Gastrocnemius medialis (tissue), 4 donors: ENCODE measurements around the gene BANF2. TPM values are rescaled to one million over a fixed set of nuclear protein-coding genes. Genes with fewer than 3 reads are reported as not detected.
A peak's percentile ranks its signal among the peaks of the same experiment; 100 is the strongest.

ENCODE experiments used
- ATAC-seq, 2 donors: fragments of 150-250 bp; one replicate each; pipeline ENCODE4 v1.9.1; 2016
- DNase-seq, 2 donors: peaks; one replicate each; pipeline ENCODE4 v3.0.0-alpha.2; 2019
- H3K27ac ChIP-seq, 4 donors: fragments of 200-600 bp; sonication (generic); 1 replicate in 1 of 4; 2 replicates in 3 of 4; pipeline ENCODE4 v1.5.1; 2016 to 2018; ENCODE audit warnings: mild to moderate bottlenecking in 2 of 4, moderate library complexity in 1 of 4
- H3K27me3 ChIP-seq, 3 donors: fragments of 200-600 bp; sonication (generic) in 2 of 3; 1 replicate in 1 of 3; 2 replicates in 2 of 3; pipeline versions ENCODE4 v1.5.1 to v1.6.0; 2016 to 2019; ENCODE audit warnings: mild to moderate bottlenecking in 1 of 3, moderate library complexity in 1 of 3
- H3K36me3 ChIP-seq, 2 donors: fragments of 200-600 bp; sonication (generic) in 1 of 2; one replicate each; pipeline ENCODE4 v1.5.1; 2017 to 2018
- H3K4me1 ChIP-seq, 2 donors: fragments of 200-600 bp; sonication (generic) in 1 of 2; one replicate each; pipeline ENCODE4 v1.5.1; 2016 to 2017; ENCODE audit warnings: mild to moderate bottlenecking in 2 of 2
- H3K4me3 ChIP-seq, 4 donors: fragments of 200-600 bp; sonication (generic) in 3 of 4; 1 replicate in 1 of 4; 2 replicates in 3 of 4; pipeline ENCODE4 v1.5.1; 2016 to 2019; ENCODE audit warnings: mild to moderate bottlenecking in 2 of 4
- H3K9me3 ChIP-seq, 3 donors: fragments of 200-600 bp; sonication (generic) in 2 of 3; 1 replicate in 1 of 3; 2 replicates in 2 of 3; pipeline ENCODE4 v1.5.1; 2016 to 2019
- POLR2A ChIP-seq, 2 donors: fragments of 450-650 bp; IDR thresholded peaks; one replicate each; pipeline ENCODE4 v1.6.1; 2017; ENCODE audit warnings: antibody characterized with exemption in 2 of 2, mild to moderate bottlenecking in 2 of 2, moderate library complexity in 2 of 2
- in situ Hi-C, 4 donors: fragments of 200-750 bp; cut with MboI; loops; one replicate each; pipeline versions ENCODE4 v1.15.0 to v1.8.0; 2017; ENCODE audit warnings: low sequenced_read_pairs in 4 of 4
- intact Hi-C: fragments of 100-400 bp; cut with DNase I; formaldehyde crosslinking; loops from one replicate; pipeline ENCODE4 v1.15.1; 2023; ENCODE audit warnings: low total_unique reads
- total RNA-seq, 4 donors: library from RNA; depleted of rRNA; stranded (reverse); fragments of >200 nt; gene quantifications; one replicate each; pipeline versions ENCODE4 v1.1.0 to v1.2.3, GENCODE V29; 2016
- TF ChIP-seq, protein P1 (sequence below), 5 experiments: fragments of 450-650 bp in 3 of 5; fragments of 200-600 bp in 2 of 5; sonication (generic) in 2 of 5; IDR thresholded peaks in 4 of 5; conservative IDR thresholded peaks in 1 of 5; 1 replicate in 4 of 5; 2 replicates in 1 of 5; pipeline ENCODE4 v1.5.1; 2016 to 2019; ENCODE audit warnings: antibody characterized with exemption in 5 of 5, mild to moderate bottlenecking in 3 of 5, moderate library complexity in 3 of 5

The BANF2 gene
- total RNA-seq, 4 donors from 2014 or later: not detected

DNA sequence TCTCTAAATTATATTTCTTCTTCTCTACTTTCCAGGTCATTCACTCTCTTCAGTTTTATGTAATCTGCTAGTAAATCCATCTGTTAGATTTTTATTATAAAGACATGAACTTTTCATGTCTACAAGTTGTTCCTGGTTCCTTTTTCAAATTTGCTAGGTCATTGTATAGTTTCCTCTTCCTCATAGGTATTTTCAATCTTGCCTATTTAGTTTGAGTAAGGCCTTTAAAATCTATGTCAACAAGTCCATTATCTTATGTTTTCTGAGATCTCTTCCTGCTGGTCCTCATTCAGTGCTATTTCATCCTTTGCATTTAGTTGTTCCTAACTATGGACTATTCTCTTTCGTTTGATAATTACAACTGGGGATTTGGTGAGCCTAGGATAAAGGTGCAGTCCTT is 28.8 kb upstream of the BANF2 start:
- H3K27ac ChIP-seq: no peak overlapping the region
- in situ Hi-C loops (loop anchor here in 2 of 4 donors (10.0 to 25.0 kb wide), 2 partner anchors 91 to 224 kb away; no protein-coding TSS in a partner anchor), intact Hi-C loops (no loop called here)
- TF ChIP-seq, protein P1, sequence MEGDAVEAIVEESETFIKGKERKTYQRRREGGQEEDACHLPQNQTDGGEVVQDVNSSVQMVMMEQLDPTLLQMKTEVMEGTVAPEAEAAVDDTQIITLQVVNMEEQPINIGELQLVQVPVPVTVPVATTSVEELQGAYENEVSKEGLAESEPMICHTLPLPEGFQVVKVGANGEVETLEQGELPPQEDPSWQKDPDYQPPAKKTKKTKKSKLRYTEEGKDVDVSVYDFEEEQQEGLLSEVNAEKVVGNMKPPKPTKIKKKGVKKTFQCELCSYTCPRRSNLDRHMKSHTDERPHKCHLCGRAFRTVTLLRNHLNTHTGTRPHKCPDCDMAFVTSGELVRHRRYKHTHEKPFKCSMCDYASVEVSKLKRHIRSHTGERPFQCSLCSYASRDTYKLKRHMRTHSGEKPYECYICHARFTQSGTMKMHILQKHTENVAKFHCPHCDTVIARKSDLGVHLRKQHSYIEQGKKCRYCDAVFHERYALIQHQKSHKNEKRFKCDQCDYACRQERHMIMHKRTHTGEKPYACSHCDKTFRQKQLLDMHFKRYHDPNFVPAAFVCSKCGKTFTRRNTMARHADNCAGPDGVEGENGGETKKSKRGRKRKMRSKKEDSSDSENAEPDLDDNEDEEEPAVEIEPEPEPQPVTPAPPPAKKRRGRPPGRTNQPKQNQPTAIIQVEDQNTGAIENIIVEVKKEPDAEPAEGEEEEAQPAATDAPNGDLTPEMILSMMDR (IDR thresholded peaks at IDR 0.05 in 4 of 5, conservative IDR thresholded peaks at IDR 0.05 in 1 of 5): no peak
- TF ChIP-seq POLR2A (IDR thresholded peaks at IDR 0.05): no peak
- no peaks in the 10 kb centered on the region for H3K27me3 ChIP-seq
- ATAC-seq: no peak
- H3K9me3 ChIP-seq: no peaks in the 10 kb centered on the region
- DNase-seq: no peak
- H3K4me1 ChIP-seq: peaks cover 8 to 15% of the 10 kb centered on the region in 2 donors
- H3K36me3 ChIP-seq: no peaks in the 10 kb centered on the region
- H3K4me3 ChIP-seq: no peak overlapping the region

DNA sequence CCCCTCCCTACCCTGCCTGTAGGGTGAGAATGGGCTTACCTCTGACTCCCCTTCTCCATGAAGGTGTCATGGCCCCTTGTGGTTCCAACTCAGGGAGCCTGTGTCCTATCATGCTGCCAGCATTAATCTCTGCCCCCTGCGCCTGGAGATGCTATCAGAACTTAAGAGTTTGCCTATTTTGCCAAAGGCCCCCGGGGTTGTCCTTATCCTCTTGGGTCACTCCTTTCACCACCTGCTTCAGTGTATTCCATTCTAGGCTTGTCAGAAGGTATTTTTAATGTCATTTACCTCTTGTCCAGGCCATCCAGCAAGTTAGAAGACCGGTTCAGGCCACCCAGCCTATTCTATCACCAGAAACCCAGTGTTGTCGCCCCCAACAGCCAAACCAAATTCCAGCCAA is 28.2 kb upstream of the BANF2 start:
- no peak overlapping the region for H3K4me3 ChIP-seq
- no peaks in the 10 kb centered on the region for H3K9me3 ChIP-seq
- in situ Hi-C loops (loop anchor here in 2 of 4 donors (10.0 to 25.0 kb wide), 2 partner anchors 91 to 223 kb away; no protein-coding TSS in a partner anchor), intact Hi-C loops (no loop called here)
- ATAC-seq: no peak
- H3K27ac ChIP-seq: no peak overlapping the region
- TF ChIP-seq, protein P1 (IDR thresholded peaks at IDR 0.05 in 4 of 5, conservative IDR thresholded peaks at IDR 0.05 in 1 of 5): no peak
- TF ChIP-seq POLR2A (IDR thresholded peaks at IDR 0.05): no peak
- H3K4me1 ChIP-seq: peaks cover 8 to 15% of the 10 kb centered on the region in 2 donors
- H3K27me3 ChIP-seq: no peaks in the 10 kb centered on the region
- no peak for DNase-seq
- no peaks in the 10 kb centered on the region for H3K36me3 ChIP-seq

DNA sequence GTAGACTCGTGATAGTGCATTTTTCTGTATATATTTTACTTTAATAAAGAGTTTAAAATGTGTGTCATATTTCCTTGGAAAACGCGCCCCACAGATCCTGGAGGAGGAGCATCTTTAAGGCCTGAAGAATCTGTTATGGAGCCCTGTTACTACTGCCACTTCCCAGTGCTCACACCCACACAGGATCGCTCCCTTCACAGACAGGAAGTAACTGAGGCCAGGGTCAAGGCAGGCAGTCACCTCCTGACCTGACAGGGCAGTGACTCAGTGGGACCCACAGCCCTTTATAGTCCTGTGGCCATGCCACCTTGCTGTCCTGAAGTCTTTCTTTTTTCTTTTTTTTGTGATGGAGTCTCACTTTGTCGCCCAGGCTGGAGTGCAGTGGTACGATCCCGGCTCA is 26.7 kb upstream of the BANF2 start:
- Histone ChIP-seq H3K9me3 (no peaks in the 10 kb centered on the region), H3K4me1 (peaks cover 13 to 15% of the 10 kb centered on the region in 2 donors), H3K27me3 (no peaks in the 10 kb centered on the region), H3K36me3 (no peaks in the 10 kb centered on the region), H3K27ac (no peak overlapping the region), H3K4me3 (no peak overlapping the region)
- ATAC-seq: no peak
- TF ChIP-seq, protein P1 (IDR thresholded peaks at IDR 0.05 in 4 of 5, conservative IDR thresholded peaks at IDR 0.05 in 1 of 5): no peak
- no peak for TF ChIP-seq POLR2A (IDR thresholded peaks at IDR 0.05)
- no peak for DNase-seq
- intact Hi-C loops: no loop called here
- in situ Hi-C loops: loop anchor here in 2 of 4 donors (10.0 to 25.0 kb wide), 2 partner anchors 89 to 222 kb away; no protein-coding TSS in a partner anchor

DNA sequence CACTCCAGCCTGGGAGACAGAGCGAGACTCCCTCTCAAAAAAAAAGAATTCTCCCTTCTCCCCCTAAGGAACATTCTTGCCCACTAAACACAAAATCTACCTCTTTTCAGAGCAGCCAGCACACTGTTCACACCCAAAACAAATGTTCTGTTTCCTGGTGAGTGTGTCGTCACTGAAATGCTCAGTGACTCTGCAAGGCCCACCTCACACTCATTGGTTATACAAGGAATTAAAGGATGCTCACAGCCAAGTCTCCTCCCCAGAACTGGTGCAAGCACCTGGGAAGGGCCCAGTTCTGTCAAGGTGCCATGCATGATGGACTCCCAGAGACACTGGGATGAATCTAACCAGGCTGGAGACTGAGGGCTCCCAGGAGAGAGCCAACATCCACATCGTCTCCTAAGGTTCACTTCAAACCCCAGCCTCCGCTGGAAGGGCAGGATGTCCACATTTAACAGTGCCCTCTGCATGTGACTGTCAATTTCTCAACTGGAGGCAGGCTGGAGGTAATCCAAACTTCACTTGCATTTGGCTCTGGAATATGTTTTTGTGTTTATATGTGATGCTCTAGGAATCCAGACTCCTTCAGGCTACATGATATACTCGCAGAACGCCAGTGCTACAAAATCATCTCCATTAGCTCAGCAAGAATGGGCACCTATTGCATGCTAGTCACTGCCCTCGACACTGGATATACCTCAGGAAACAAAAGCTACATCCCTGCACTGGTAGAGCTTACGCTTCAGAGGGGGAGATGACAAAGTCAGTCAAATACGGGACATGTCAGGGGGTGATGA is 24.8 kb upstream of the BANF2 start:
- intact Hi-C loops: no loop called here
- no peak for TF ChIP-seq POLR2A (IDR thresholded peaks at IDR 0.05)
- TF ChIP-seq, protein P1 (IDR thresholded peaks at IDR 0.05 in 4 of 5, conservative IDR thresholded peaks at IDR 0.05 in 1 of 5): no peak
- H3K4me3 ChIP-seq: no peak overlapping the region
- peaks cover 12 to 16% of the 10 kb centered on the region in 2 donors for H3K4me1 ChIP-seq
- peak overlapping the region in 1 of 4 donors; percentile 28 for H3K27ac ChIP-seq
- in situ Hi-C loops: loop anchor here (5.0 to 25.0 kb wide), 7 partner anchors 87 to 612 kb away; partner anchors contain the start of gene ZNF133 (in 1 of the 4)
- no peaks in the 10 kb centered on the region for H3K27me3 ChIP-seq
- H3K36me3 ChIP-seq: no peaks in the 10 kb centered on the region
- no peaks in the 10 kb centered on the region for H3K9me3 ChIP-seq
- DNase-seq (peak; percentile 20 to 47), ATAC-seq (peak; percentile 32 to 60)
